Stimulated activated memory B cell treated with anti-CD40 and anti-IgM and Interleukin-4, amounts not matched to agents 10 μg/mL and 1 μg/mL and 100 μg/mL, for 72 hours (primary cell): ENCODE data around the gene GLIS2.

Experiments used
- ATAC-seq: fragments of 150-1000 bp; cut with Tn5 transposase; 2 replicates; pipeline ENCODE4 v1.10.0; 2021
- H3K27ac Mint-ChIP-seq: one replicate; pipeline ENCODE4 v1.8.0; 2022; ENCODE audit warnings: mild to moderate bottlenecking, mixed read lengths
- H3K27me3 Mint-ChIP-seq: one replicate; pipeline ENCODE4 v1.8.0; 2022; ENCODE audit warnings: mixed read lengths
- H3K36me3 Mint-ChIP-seq: one replicate; pipeline ENCODE4 v1.8.0; 2022; ENCODE audit warnings: mixed read lengths
- H3K4me1 Mint-ChIP-seq: one replicate; pipeline ENCODE4 v1.8.0; 2022; ENCODE audit warnings: mixed read lengths
- H3K4me3 Mint-ChIP-seq: one replicate; pipeline ENCODE4 v1.8.0; 2022; ENCODE audit warnings: mild to moderate bottlenecking, moderate library complexity, mixed read lengths
- H3K9me3 Mint-ChIP-seq: one replicate; pipeline ENCODE4 v1.8.0; 2022; ENCODE audit warnings: mixed read lengths

The GLIS2 gene

DNA sequence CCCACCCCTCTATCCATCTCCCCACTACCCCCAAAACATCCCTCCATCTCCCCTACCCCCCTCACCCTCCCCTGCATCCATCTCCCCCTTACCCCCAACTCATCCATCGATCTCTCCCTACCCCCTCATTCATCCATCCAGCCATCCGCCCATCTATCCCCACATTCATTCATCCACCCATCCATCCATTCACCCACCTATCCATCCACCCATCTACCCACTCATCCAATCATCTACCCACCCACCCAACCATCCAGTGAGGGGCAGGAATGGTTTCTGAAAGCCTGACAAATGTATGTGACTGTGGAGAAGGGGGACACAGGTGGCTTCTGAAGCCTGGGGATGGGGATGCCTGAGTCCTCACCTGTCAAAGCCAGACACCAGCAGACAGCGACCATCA, 44.0 kb downstream of the GLIS2 start:
- no peak overlapping the region for H3K4me3 Mint-ChIP-seq
- ATAC-seq = no peak

DNA sequence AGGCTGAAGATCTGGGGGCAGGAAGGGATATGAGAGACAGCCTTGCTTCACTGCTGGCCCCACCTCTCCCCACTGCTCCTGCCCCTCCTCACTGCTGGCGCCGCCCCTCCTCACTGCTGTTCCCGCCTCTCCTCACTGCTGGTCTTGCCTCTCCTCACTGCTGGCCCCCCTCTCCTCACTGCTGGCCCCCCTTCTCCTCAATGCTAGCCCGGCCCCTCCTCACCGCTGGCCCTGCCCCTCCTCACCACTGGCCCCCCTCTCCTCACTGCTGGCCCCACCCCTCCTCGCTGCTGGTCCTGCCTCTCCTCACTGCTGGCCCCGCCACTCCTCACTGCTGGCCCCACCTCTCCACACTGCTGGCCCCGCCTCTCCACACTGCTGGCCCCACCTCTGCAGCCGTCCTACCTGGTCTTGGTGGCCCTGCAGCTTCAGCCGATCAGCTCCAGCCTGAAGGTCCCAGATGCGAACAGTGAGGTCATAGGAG, 44.7 kb downstream of the GLIS2 start:
- Mint-ChIP-seq H3K27me3 (no peaks in the 10 kb centered on the region), H3K4me1 (peaks cover 50% of the 10 kb centered on the region), H3K9me3 (no peaks in the 10 kb centered on the region), H3K36me3 (peaks cover 62% of the 10 kb centered on the region), H3K4me3 (no peak overlapping the region), H3K27ac (no peak overlapping the region)
- no peak for ATAC-seq

More for the DNA sequence above, 44.0 kb downstream of the GLIS2 start:
- peaks cover 65% of the 10 kb centered on the region for H3K36me3 Mint-ChIP-seq
- peaks cover 43% of the 10 kb centered on the region for H3K4me1 Mint-ChIP-seq
- no peak overlapping the region for H3K27ac Mint-ChIP-seq
- H3K9me3 Mint-ChIP-seq = no peaks in the 10 kb centered on the region
- H3K27me3 Mint-ChIP-seq = no peaks in the 10 kb centered on the region

DNA sequence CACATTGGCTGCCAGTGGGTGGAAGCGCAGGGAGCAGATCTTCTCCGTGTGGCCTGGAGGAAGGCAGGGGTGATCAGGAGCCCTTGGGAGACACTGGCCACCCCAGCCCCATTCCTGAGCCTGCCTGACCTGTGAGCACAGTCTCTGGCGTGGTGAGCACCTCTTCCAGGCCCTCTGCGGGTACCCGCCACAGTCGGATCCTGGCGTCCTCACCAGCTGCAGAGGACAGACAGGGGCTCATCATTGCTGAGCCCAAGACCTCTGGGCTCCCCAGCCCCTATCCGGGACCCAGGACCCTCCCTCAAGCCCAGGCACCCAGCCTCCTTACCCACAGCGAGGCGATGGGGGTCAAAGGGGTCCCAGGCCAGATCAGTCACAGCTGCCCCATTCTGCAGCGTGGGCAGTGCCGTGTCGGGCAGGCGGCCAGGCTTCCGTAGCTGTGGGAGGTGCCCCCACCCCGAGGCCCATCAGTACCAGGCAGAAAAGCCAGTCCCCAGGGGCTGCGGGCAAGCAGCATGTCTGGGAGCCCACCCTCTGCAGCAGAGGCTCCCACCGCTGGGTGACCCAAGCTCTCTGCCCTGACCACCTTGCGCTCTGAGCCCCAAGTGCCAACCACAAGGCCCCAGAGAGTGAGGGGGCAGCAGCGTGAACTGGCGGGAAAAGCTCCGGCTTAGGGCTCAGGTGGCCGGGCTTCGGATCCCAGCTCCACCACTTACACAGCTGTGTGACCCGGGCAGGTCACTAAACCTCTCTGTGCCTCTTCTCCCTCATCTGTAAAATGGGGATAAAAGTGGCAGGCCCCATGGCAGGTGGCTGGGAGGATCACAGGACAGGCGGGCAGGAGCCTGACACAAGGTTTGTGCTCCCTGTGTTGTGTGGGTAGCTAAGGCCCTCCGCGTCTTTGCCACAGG, 45.4 kb downstream of the GLIS2 start:
- peaks cover 62% of the 10 kb centered on the region for H3K36me3 Mint-ChIP-seq

DNA sequence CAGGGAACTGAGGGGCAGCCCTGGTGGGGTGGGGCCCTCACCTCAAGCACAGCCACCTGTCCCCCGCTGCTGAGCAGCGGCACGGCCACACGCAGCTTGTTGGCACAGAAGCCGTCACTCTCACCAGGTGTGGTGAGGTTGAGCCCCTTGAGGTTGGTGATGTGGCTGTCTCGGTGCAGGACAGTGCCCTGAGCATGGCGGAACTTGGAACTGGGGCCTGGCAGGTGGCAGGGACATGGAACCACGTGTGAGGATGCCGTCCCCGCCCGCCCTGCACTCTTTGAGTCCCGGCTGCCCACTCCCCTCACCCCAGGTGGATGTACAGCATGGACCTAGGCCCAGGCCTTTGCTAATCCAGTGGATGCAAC, 46.1 kb downstream of the GLIS2 start:
- no peak for ATAC-seq
- Mint-ChIP-seq H3K36me3 (peaks cover 57% of the 10 kb centered on the region), H3K4me3 (no peak overlapping the region), H3K9me3 (no peaks in the 10 kb centered on the region), H3K27ac (peak overlapping the region; percentile 42), H3K27me3 (no peaks in the 10 kb centered on the region), H3K4me1 (peaks cover 63% of the 10 kb centered on the region)

More for the DNA sequence above, 45.4 kb downstream of the GLIS2 start:
- Mint-ChIP-seq H3K27me3 (no peaks in the 10 kb centered on the region), H3K4me3 (no peak overlapping the region), H3K9me3 (no peaks in the 10 kb centered on the region), H3K4me1 (peaks cover 57% of the 10 kb centered on the region), H3K27ac (no peak overlapping the region)
- ATAC-seq = no peak

DNA sequence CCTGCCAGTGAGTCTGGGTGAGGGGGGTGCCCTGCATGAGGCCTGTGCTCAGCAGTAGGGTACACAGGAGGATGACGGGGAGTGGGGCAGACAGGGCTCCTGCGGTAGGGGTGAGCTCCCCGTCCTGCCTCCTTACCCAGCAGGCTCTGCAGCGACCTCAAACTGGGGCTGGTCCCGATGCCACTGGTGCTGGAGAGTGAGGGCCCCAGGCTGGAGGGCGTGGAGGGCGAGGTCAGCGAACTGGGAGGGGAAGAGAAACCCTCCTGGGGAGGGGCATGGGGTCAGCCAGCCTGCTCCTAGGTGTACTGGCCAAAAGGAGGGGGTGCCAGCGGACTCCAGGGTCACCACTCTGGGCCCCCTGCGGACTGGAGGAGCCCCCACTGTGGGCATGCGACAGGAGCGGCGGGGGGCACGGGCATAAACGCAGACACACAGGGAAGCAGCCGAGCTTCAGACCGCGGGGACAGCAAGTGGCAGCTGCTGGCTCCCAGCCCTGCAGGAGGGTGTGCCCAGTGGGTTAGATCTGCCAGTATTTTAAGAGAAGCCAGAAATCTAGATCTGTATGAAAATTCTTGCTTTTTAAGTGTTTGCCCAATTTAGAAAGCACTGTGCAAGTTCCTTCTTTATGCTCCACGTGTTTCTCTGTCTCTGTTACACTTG, 46.7 kb downstream of the GLIS2 start:
- Mint-ChIP-seq H3K4me3 (no peak overlapping the region), H3K9me3 (no peaks in the 10 kb centered on the region), H3K4me1 (peaks cover 70% of the 10 kb centered on the region), H3K36me3 (peaks cover 55% of the 10 kb centered on the region), H3K27ac (peak overlapping the region; percentile 42), H3K27me3 (no peaks in the 10 kb centered on the region)
- no peak for ATAC-seq

DNA sequence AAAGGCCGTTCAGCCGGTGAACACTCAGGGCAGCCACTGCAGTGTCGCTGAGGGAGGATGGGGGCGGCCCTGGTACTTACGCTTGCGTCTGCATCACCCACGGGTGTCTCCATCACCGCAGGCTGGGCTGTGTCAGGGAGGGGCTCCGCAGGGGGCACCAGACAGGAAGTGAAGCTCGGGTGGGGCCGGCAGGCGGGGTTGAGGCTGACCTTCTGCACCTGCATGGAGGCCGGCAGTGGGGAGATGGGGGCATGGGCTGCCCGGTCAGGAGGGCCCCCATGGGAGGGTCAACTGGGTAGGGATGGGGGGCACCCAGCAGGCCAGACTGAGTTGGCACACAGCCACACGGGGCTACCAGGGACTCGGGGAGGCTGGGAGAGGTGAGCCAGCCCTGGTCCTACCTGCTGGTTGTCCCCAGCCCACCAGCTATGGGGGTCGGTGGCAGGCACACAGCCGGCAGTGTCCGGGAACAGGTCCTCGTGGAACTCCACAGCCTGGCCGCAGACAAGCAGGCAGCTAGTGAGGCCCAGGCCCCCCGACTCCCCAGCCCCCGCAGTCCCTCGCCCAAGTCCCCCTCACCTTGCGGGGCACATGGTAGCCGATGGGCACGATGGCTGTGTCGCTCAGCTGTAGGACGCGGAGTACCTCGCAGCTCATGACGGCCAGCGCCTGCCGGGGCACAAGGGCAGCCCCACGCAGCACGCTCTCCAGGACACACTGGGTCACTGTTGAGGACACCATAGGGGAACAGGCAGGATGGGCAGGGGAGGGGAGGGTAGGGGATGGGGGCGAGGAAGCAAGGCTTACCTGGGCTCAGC, 48.5 kb downstream of the GLIS2 start:
- Mint-ChIP-seq H3K27me3 (no peaks in the 10 kb centered on the region), H3K36me3 (peaks cover 43% of the 10 kb centered on the region)

DNA sequence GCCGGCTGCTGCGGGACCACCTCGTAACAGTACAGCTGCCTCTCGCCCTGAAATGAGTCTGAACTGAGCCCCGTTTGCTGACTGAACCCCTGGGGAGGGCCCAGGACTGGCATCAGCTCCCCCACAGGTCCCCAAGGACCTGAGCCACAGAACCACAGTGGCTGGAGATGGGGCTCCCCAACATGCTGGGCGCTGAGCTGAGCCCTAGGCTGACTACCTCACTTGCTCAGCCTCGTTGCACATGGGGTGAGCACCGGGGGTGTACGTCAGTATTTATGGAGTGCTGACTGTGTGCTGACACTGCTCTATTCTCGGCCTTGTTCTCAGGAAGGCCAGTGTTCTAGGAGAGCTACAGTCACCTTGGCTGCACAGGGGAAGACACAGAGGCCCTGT, 49.1 kb downstream of the GLIS2 start:
- peak overlapping the region; percentile 70 for H3K27ac Mint-ChIP-seq

More for the DNA sequence above, 48.5 kb downstream of the GLIS2 start:
- Mint-ChIP-seq H3K27ac (peak overlapping the region; percentile 70), H3K9me3 (no peaks in the 10 kb centered on the region), H3K4me1 (peaks cover 64% of the 10 kb centered on the region), H3K4me3 (peak overlapping the region; percentile 64)
- ATAC-seq = peak; percentile 57

DNA sequence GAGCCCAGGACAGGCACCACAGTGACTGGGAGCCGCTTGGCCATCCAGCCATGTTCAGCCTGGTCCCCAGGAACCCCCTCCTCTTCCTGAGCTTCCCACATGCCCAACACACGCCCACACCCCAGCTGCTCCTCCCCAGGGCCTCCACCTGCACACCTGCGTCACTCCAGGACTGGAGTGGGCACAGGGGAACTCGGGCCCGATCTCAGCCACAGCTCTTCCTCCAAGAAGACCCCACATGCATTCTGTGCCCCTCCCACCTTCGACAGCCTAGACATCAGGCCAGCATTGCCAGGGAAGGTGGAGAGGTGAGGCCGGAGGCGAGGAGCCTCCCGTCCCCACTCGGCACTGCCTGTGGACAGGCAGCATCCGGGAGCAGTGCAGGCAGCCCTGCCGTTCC, 49.7 kb downstream of the GLIS2 start:
- no peaks in the 10 kb centered on the region for H3K27me3 Mint-ChIP-seq
- H3K4me3 Mint-ChIP-seq = peak overlapping the region; percentile 45
- ATAC-seq = no peak
- H3K4me1 Mint-ChIP-seq = peaks cover 68% of the 10 kb centered on the region
- peak overlapping the region; percentile 70 for H3K27ac Mint-ChIP-seq
- no peaks in the 10 kb centered on the region for H3K9me3 Mint-ChIP-seq
- H3K36me3 Mint-ChIP-seq = peaks cover 34% of the 10 kb centered on the region

More for the DNA sequence above, 49.1 kb downstream of the GLIS2 start:
- H3K4me1 Mint-ChIP-seq = peaks cover 66% of the 10 kb centered on the region
- no peaks in the 10 kb centered on the region for H3K9me3 Mint-ChIP-seq
- H3K27me3 Mint-ChIP-seq = no peaks in the 10 kb centered on the region
- peak overlapping the region; percentile 52 for H3K4me3 Mint-ChIP-seq
- H3K36me3 Mint-ChIP-seq = peaks cover 38% of the 10 kb centered on the region
- ATAC-seq = peak; percentile 97

DNA sequence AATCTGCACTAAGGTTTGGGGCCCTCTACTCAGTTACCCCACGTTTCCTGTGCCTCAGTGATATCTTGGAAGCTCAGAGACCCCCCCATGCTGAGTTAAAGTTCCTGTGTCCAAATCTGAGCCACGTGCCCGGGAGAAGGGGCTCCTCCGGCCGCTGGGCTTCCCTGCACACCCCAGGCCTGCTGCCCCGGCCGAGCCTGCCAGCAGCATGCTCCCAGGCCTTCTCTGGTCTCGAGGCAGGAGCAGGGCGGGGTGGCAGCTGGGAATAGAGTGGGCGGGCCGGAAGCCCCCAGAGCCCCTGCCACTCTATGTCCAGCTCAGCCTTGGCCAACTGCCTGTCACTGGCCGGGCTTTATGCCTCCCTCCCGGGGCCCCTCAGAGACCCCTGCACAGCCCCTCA, 50.1 kb downstream of the GLIS2 start:
- no peak for ATAC-seq
- Mint-ChIP-seq H3K9me3 (no peaks in the 10 kb centered on the region), H3K27me3 (no peaks in the 10 kb centered on the region), H3K4me3 (no peak overlapping the region), H3K27ac (peak overlapping the region; percentile 70), H3K36me3 (peaks cover 30% of the 10 kb centered on the region), H3K4me1 (peaks cover 64% of the 10 kb centered on the region)

DNA sequence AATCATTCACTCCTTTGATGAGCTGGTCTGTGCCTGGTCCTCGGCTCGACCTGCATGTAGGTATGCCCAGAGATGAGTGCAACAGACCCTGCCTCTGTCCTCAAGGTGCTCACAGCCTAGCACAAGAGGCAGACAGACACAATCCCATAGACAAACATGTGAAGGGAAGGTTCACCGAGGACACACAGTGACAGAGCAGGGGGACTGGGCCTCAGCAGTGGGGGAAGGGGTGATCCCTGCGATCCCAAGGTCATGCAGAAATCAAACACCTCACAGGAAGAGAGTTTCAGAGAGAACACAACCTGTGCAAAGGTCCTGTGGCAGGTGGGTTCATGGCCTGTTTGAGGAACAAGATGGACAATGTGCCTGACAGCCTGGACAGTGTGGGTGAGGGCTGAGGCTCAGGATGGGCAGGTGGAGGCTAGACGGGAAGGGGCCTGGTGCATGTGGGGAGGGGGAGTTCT, 51.6 kb downstream of the GLIS2 start:
- Mint-ChIP-seq H3K4me1 (peaks cover 64% of the 10 kb centered on the region), H3K36me3 (peaks cover 24% of the 10 kb centered on the region), H3K9me3 (no peaks in the 10 kb centered on the region), H3K27ac (no peak overlapping the region), H3K4me3 (no peak overlapping the region), H3K27me3 (no peaks in the 10 kb centered on the region)
- ATAC-seq = no peak

DNA sequence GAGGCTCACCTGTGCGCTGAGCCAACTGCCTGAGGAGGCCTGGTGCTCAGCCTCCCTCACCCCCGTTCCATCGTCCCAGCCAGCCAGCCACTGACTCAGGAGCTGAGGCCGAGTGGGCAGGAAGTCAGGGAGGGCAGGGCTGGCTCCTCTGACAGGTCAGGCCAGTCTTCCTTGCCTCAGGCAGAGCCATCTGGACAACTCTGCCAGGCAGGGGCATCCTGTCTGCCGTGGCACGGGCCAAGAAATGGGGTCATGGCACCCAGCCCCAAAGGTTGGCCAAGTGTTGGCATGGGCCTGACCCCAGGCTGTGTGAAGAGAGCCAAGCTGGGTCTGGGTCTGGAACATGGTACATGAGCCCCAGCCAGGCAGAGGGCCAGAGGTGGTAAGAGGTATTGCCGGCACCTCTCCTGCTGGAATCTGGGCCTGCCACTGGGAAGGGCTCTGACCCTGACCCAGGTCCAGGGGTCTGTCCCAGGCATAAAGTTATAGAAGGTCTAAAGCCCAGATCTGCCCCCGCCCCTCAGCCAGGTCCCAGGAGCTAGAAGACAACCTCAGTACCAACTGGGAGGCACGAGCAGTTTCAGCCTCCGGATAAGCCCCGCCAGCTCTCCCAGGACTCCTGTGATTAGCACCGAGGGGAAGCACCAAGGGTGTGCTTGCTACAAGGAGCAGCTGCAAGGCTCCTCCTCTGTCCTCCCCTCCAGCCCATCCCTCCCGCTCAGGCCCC, 53.3 kb downstream of the GLIS2 start:
- Mint-ChIP-seq H3K36me3 (peaks cover 7% of the 10 kb centered on the region), H3K4me3 (no peak overlapping the region), H3K9me3 (no peaks in the 10 kb centered on the region), H3K4me1 (peaks cover 64% of the 10 kb centered on the region), H3K27me3 (no peaks in the 10 kb centered on the region), H3K27ac (no peak overlapping the region)
- ATAC-seq = no peak

DNA sequence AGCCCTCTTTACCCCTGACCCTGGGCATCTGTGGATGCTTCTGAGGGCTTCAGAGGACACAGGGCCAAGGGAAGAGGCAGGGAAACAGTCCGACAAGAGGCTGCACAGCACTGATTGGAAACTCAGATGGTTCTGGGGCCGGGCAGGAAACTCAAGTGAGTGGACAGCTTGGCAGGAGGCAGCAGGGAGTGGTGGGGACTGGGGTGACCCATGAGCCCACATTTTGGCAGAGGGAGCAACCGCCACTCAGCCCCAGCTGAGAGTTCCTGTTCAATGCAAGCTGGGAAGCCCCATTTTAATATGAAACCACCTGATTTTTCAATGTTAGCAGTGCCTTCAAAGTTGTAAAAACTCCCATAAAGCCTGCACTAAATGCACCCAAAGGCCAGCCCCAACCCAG, 54.3 kb downstream of the GLIS2 start:
- no peaks in the 10 kb centered on the region for H3K27me3 Mint-ChIP-seq
- H3K27ac Mint-ChIP-seq = no peak overlapping the region
- peaks cover 7% of the 10 kb centered on the region for H3K36me3 Mint-ChIP-seq
- H3K4me1 Mint-ChIP-seq = peaks cover 62% of the 10 kb centered on the region
- no peak for ATAC-seq
- H3K4me3 Mint-ChIP-seq = no peak overlapping the region
- H3K9me3 Mint-ChIP-seq = no peaks in the 10 kb centered on the region

DNA sequence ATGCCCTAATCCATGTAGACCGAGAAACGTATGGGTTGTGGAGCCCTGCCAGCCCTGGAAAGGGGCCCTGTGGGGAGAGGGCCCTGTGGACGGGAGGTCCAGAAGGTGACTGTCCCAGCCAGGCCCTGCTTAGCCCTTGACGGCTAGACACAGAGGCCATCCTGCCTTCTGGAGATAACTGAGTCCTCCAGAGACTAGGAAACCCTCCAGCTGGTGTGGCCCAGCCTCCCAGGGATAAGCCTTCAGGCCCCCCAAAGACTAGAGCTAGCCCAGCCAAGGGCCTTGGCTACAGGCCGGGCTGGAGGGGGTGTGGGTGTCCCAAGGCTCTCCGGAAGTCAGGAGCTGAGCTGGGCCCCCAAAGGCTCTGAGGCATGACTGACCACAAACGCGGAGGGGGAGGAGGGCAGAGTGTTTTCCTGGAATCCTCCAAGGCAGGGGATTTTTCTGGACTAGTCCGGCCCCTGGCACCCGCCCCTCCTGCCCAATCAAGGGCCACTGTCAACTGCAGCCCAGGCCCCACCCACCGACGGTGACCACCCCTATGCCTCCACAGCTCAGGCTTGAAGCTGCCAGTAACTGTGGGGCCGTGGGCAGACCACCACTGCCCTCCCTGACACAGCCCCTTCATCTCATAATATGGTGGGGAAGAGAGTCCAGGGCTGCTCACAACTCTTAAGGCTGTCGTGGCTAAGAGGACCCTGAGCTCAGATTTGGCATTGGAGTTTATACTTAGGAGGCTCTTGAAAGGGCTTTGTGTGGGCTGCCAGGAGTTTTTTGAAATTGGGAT, 54.9 kb downstream of the GLIS2 start:
- Mint-ChIP-seq H3K27me3 (no peaks in the 10 kb centered on the region), H3K4me1 (peaks cover 62% of the 10 kb centered on the region), H3K36me3 (peaks cover 12% of the 10 kb centered on the region), H3K9me3 (no peaks in the 10 kb centered on the region), H3K4me3 (no peak overlapping the region), H3K27ac (no peak overlapping the region)
- no peak for ATAC-seq
